AG09319 (cell line): Measurements from ENCODE around the gene VPS26A.
A peak's percentile ranks its signal among the peaks of the same experiment; 100 is the strongest.

ENCODE experiments used
- DNase-seq: peaks from one replicate; pipeline ENCODE4 v3.0.0-alpha.2; 2010; ENCODE audit warnings: low read depth; ENCODE audit errors: extremely low read depth
- CTCF ChIP-seq: IDR thresholded peaks from 2 replicates; pipeline ENCODE4 v1.5.1; 2011; ENCODE audit warnings: low read depth, mild to moderate bottlenecking, inconsistent platforms, low read length, moderate library complexity

VPS26A gene

GRCh38 chr10:69087590-69088470, 36.1 kb upstream of the VPS26A start, which contains the start of gene SRGN:
Gene SRGN, plus strand, starts transcription at chr10:69088103. Its CDS starts 55 bp downstream, at chr10:69088158.
- TF ChIP-seq CTCF: no peak
- peak; percentile 35 for DNase-seq

GRCh38 chr10:69088471-69088769, 35.6 kb upstream of the VPS26A start:
- DNase-seq: no peak
- no peak for TF ChIP-seq CTCF

DNA sequence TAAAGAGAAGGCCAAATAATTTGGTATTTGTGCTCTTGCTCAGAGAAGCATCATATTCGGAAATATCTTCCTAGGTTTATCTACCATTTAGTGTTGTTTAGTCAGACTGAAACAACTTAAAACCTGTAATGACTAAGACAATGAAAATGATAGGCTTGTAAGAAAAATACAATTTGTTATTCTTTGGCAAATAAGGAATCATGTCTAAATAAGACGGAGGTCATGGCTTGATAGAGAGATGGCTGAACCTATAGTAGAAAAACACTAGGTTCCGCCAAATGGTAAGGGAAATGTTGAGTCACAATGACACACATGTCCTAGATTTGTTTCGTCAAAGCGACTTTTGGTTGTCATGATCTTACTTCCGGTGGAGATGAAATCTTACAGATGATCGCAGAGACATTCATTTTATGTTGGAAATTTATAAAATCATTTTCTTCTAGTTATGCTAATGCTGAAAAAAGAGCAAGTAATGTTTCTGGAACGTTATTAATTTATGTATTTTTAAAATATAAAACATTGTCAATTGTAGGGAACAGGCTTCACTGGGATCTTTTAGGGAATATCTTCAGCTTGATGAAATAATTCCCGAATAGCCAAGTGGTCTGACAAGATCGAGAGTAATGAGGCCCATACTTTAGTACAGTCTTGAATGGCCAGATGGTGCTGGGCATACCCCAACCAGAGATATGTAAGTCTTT, 35.0 kb upstream of the VPS26A start:
- TF ChIP-seq CTCF: no peak
- DNase-seq: no peak

DNA sequence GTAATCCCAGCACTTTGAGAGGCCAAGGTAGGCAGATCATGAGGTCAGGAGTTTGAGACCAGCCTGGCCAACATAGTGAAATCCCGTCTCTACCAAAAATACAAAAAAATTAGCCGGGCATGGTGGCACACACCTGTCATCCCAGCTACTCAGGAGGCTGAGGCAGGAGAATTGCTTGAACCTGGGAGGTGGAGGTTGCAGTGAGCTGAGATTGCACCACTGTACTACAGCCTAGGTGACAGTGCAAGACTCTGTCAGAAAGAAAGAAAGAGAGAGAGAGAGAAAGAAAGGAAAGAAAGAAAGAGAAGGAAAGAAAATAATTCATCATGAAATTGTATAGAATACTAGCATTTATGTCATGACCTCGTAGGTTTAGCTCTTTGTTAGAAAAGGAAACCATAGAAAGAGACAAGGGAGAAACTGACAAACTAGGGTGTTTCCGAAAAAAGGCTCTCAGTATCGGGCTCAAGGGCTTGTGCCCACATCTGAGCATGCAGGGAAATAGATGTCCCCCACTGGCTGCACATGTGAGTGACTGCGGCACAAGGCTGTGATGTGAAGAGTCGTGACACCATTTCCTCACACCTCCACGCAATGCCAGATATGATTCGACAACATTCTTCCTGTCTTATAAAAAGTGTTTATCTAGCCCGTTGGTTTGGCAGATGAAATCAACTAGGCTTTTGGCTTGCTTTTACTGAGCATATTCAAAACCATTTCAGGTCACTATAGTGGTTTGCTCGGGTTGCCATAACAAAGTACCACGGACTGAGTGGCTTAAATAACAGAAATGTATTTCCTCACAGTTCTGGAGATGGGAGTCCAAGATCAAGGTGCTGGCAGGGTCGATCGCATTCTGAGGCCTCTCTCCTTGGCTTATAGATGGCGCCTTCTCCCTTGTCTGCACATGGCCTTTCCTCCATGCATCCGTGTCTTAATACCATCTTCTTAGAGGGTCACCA, 34.1 kb upstream of the VPS26A start:
- TF ChIP-seq CTCF: no peak
- no peak for DNase-seq

DNA sequence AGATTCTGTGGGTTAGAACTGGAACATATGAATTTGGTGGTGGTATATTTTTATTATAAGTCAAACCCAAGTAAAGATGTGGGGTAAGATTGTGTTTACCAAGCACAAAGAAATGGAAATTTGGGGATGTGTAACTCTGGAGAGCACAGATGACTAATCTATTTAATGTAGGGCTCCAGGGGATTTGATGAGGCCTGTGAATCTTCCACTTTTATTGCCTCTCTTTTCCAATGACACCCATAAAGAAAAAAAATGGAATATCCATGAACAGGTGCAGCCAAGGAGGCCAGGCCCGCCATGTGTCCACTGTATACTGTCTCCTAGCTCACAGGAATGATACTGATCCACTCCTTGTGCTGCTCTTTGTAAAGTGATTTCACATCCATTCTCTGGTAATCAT, 33.3 kb upstream of the VPS26A start:
- DNase-seq: no peak
- TF ChIP-seq CTCF: no peak

- TF ChIP-seq CTCF: no peak
- no peak for DNase-seq
Measured at GRCh38 chr10:69091143-69091651, 32.8 kb upstream of the VPS26A start.
